ENCODE measurements around the gene TSPAN19.

The TSPAN19 gene

GRCh38 chr12:84998341-84998740 is 37.7 kb downstream of the TSPAN19 start:
- DNase-seq = no peak

- no peak for DNase-seq
Measured at GRCh38 chr12:84996759-84997158, 39.3 kb downstream of the TSPAN19 start.

- DNase-seq = no peak
Measured at GRCh38 chr12:84995641-84996040, 40.4 kb downstream of the TSPAN19 start.

- no peak for DNase-seq
Measured at GRCh38 chr12:84994426-84994825, 41.7 kb downstream of the TSPAN19 start.

- DNase-seq = no peak
Measured at GRCh38 chr12:84986586-84986985, 49.5 kb downstream of the TSPAN19 start.

- no peak for DNase-seq
Measured at GRCh38 chr12:84986117-84986516, 50.0 kb downstream of the TSPAN19 start.

GRCh38 chr12:84983289-84983688 is 52.8 kb downstream of the TSPAN19 start:
- DNase-seq = no peak

GRCh38 chr12:84982888-84983287 is 53.2 kb downstream of the TSPAN19 start:
- no peak for DNase-seq

- no peak for DNase-seq
Measured at GRCh38 chr12:84978921-84979320, 57.2 kb downstream of the TSPAN19 start.

GRCh38 chr12:84976133-84976532 is 59.9 kb downstream of the TSPAN19 start:
- DNase-seq = no peak

GRCh38 chr12:84974155-84974815 is 61.8 kb downstream of the TSPAN19 start:
- no peak for DNase-seq

- DNase-seq = no peak
Measured at GRCh38 chr12:84973026-84973425, 63.1 kb downstream of the TSPAN19 start.

- no peak for DNase-seq
Measured at GRCh38 chr12:84969226-84969625, 66.9 kb downstream of the TSPAN19 start.

All from stimulated activated CD4-positive, alpha-beta T cell treated with anti-CD3 and anti-CD28 coated beads, Interleukin-12 subunit alpha, Interleukin-12 subunit beta, amount 100 ng/mL, for 4 hours (primary cell).